ENCODE measurements around the gene DEDD2. TPM values are rescaled to one million over a fixed set of nuclear protein-coding genes. Genes with fewer than 3 reads are reported as not detected.

DEDD2 gene
- total RNA-seq, 1 experiment from 2014 or later, result 34.4 TPM

DNA sequence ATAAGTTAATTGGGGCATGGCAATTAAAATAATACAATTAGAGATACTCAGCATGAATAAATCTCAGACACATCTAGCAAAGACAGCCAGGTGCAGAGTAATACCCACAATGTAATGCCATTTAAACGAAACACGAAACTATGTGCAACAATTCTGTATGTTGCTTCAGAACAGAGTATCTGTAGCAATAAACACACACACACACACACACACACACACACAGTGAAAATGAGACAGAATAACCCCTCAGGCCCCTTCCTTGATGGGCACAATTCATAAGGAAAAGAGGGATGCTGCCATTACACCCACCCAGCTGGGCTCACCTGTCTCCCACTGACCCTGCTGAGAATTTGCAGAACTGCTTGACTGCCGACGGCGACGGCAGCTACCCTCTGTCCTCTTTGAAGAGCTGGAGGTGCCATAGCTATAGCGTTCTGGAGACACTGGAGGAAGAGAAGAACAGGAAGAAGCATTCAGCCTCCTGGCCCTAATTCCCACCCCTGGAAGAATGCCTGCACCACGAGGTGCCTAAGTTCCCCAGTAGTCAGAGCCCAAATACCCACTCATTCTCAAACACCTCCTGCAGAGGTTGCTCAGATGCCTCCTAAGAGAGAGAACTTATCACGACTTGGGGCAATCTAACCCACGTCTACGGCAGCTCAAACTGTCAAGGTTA, 2.5 kb downstream of the DEDD2 start:
- ChIA-PET CTCF (interaction anchor here (0.5 kb wide), 1 partner anchor 1569 kb away, joined by 6 read pairs; no protein-coding TSS in a partner anchor), POLR2A (ENCODE audit: unreplicated experiment) (no interaction called here)
- TF ChIP-seq EZH2 (IDR thresholded peaks at IDR 0.05; ENCODE audit: low read length, unreplicated experiment), result no peak
- TF ChIP-seq EZH2phosphoT487 (IDR thresholded peaks at IDR 0.05; ENCODE audit: borderline replicate concordance, low read length), result no peak
- TF ChIP-seq, protein P1, sequence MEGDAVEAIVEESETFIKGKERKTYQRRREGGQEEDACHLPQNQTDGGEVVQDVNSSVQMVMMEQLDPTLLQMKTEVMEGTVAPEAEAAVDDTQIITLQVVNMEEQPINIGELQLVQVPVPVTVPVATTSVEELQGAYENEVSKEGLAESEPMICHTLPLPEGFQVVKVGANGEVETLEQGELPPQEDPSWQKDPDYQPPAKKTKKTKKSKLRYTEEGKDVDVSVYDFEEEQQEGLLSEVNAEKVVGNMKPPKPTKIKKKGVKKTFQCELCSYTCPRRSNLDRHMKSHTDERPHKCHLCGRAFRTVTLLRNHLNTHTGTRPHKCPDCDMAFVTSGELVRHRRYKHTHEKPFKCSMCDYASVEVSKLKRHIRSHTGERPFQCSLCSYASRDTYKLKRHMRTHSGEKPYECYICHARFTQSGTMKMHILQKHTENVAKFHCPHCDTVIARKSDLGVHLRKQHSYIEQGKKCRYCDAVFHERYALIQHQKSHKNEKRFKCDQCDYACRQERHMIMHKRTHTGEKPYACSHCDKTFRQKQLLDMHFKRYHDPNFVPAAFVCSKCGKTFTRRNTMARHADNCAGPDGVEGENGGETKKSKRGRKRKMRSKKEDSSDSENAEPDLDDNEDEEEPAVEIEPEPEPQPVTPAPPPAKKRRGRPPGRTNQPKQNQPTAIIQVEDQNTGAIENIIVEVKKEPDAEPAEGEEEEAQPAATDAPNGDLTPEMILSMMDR (conservative IDR thresholded peaks at IDR 0.05; ENCODE audit: low read depth, low read length), result no peak
- Histone ChIP-seq H3K4me1 (ENCODE audit: insufficient read depth, low read length) (peaks cover 27% of the 10 kb centered on the region), H3K9me2 (replicated peaks; ENCODE audit: low read length) (no peaks in the 10 kb centered on the region), H3K36me3 (ENCODE audit: low read depth, low read length) (peaks cover 10% of the 10 kb centered on the region), H3K79me2 (ENCODE audit: low read length) (peaks cover 66% of the 10 kb centered on the region), H3K27me3 (ENCODE audit: low read length) (no peaks in the 10 kb centered on the region), H3K9me3 (ENCODE audit: low read length) (no peaks in the 10 kb centered on the region), H4K20me1 (ENCODE audit: low read length) (peaks cover 13% of the 10 kb centered on the region), H3K9ac (ENCODE audit: low read length) (no peak overlapping the region), H3F3A (ENCODE audit: low read length, unreplicated experiment) (no peaks in the 10 kb centered on the region), H3K4me3 (ENCODE audit: low read length) (peak overlapping the region; percentile 97; the same call in 1 of the 2 replicates), H3K4me2 (ENCODE audit: low read length) (peak overlapping the region; percentile 99; the same call in 1 of the 2 replicates), H2AFZ (ENCODE audit: low read length) (no peak overlapping the region), H3K27ac (ENCODE audit: low read length) (no peak overlapping the region)
- ATAC-seq (no peak), DNase-seq (no peak)
- intact Hi-C loops (cut with micrococcal nuclease), result no loop called here
- BruUV-seq (replicated peaks), result no TSS peak

GRCh38 chr19:42212886-42213285, 4.6 kb downstream of the DEDD2 start:
- BruUV-seq (replicated peaks), result no TSS peak
- H3K9me3 ChIP-seq (ENCODE audit: low read length), result no peaks in the 10 kb centered on the region

More at GRCh38 chr19:42212886-42213285, 4.6 kb downstream of the DEDD2 start:
- Histone ChIP-seq H3K27ac (ENCODE audit: low read length) (no peak overlapping the region), H3K9ac (ENCODE audit: low read length) (no peak overlapping the region), H4K20me1 (ENCODE audit: low read length) (peaks cover 13% of the 10 kb centered on the region), H3K4me3 (ENCODE audit: low read length) (no peak overlapping the region), H3K36me3 (ENCODE audit: low read depth, low read length) (peaks cover 21% of the 10 kb centered on the region), H3F3A (ENCODE audit: low read length, unreplicated experiment) (no peaks in the 10 kb centered on the region), H2AFZ (ENCODE audit: low read length) (no peak overlapping the region), H3K27me3 (ENCODE audit: low read length) (no peaks in the 10 kb centered on the region), H3K79me2 (ENCODE audit: low read length) (peaks cover 77% of the 10 kb centered on the region), H3K4me2 (ENCODE audit: low read length) (no peak overlapping the region), H3K9me2 (replicated peaks; ENCODE audit: low read length) (no peaks in the 10 kb centered on the region), H3K4me1 (ENCODE audit: insufficient read depth, low read length) (peaks cover 23% of the 10 kb centered on the region)
- ATAC-seq, result no peak
- intact Hi-C loops (cut with micrococcal nuclease), result no loop called here
- ChIA-PET CTCF (no interaction called here), POLR2A (ENCODE audit: unreplicated experiment) (no interaction called here)
- no peak for DNase-seq
- TF ChIP-seq EZH2phosphoT487 (IDR thresholded peaks at IDR 0.05; ENCODE audit: borderline replicate concordance, low read length), result no peak
- no peak for TF ChIP-seq EZH2 (IDR thresholded peaks at IDR 0.05; ENCODE audit: low read length, unreplicated experiment)
- TF ChIP-seq, protein P1 (conservative IDR thresholded peaks at IDR 0.05; ENCODE audit: low read depth, low read length), result no peak
